Measurements from ENCODE around the gene CCNK. TPM values are rescaled to one million over a fixed set of nuclear protein-coding genes. Genes with fewer than 3 reads are reported as not detected.

The CCNK gene
- total and polyA plus RNA-seq, 10 of the 15 experiments (the other 5 are each of a cell fraction or from before 2014, with no cell fraction given): 10.8 to 88.0 (median 22.5) TPM

DNA sequence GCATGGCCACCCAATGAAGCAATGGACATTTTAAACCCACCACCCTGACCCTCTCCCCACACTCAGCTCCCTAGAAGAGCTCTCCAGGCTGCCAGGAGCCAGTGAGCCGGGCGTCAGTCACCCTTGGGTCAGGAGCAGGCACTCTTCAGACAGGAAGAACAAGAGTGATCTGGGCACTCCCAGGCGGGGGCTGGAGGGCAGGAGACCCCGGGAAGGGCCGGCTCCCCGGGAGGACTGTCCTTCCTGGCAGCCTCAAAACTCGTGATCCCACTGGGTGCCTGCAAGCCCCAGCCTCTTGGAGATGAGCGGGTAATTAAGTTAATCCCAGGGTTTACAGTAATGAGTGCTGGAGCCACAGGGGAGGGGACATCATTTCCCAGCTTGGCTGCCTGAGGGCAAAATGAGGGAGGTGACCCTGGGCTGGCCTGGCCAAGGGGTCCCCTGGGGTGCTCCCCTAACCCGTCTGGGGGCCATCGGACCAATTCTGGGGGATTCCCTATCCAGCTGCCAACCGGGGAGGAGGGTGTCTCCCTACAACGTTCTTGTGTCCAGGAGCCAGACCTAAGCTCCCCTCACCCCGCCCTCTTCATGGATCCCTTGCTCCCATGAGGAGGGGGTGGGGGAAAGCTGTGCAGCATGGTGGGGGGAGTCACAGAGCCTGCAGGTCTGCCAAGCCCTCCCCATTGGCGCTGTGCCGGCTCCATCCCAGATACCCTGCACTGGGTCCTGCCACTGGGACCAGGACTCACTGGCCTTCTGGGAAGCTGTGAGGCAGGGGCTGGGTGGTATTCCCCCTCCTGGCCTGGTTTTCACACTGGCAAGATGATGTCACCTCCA is 59.2 kb downstream of the CCNK start (continued):
- TF ChIP-seq, protein P1, sequence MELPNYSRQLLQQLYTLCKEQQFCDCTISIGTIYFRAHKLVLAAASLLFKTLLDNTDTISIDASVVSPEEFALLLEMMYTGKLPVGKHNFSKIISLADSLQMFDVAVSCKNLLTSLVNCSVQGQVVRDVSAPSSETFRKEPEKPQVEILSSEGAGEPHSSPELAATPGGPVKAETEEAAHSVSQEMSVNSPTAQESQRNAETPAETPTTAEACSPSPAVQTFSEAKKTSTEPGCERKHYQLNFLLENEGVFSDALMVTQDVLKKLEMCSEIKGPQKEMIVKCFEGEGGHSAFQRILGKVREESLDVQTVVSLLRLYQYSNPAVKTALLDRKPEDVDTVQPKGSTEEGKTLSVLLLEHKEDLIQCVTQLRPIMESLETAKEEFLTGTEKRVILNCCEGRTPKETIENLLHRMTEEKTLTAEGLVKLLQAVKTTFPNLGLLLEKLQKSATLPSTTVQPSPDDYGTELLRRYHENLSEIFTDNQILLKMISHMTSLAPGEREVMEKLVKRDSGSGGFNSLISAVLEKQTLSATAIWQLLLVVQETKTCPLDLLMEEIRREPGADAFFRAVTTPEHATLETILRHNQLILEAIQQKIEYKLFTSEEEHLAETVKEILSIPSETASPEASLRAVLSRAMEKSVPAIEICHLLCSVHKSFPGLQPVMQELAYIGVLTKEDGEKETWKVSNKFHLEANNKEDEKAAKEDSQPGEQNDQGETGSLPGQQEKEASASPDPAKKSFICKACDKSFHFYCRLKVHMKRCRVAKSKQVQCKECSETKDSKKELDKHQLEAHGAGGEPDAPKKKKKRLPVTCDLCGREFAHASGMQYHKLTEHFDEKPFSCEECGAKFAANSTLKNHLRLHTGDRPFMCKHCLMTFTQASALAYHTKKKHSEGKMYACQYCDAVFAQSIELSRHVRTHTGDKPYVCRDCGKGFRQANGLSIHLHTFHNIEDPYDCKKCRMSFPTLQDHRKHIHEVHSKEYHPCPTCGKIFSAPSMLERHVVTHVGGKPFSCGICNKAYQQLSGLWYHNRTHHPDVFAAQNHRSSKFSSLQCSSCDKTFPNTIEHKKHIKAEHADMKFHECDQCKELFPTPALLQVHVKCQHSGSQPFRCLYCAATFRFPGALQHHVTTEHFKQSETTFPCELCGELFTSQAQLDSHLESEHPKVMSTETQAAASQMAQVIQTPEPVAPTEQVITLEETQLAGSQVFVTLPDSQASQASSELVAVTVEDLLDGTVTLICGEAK (IDR thresholded peaks at IDR 0.05; ENCODE audit: borderline replicate concordance): no peak
- TF ChIP-seq ZNF217 (IDR thresholded peaks at IDR 0.05): no peak
- no peak for TF ChIP-seq POU2F2 (IDR thresholded peaks at IDR 0.05; ENCODE audit: borderline replicate concordance, low read depth, low read length)
- no peak for TF ChIP-seq SUPT20H (IDR thresholded peaks at IDR 0.05; ENCODE audit: borderline replicate concordance, control insufficient read depth, low read depth, low read length)
- TF ChIP-seq HDAC6 (IDR thresholded peaks at IDR 0.05; ENCODE audit: unreplicated experiment): no peak
- TF ChIP-seq TCF7 (IDR thresholded peaks at IDR 0.05; ENCODE audit: borderline replicate concordance): no peak
- TF ChIP-seq IRF4 (IDR thresholded peaks at IDR 0.05; ENCODE audit: low read depth, low read length): no peak

DNA sequence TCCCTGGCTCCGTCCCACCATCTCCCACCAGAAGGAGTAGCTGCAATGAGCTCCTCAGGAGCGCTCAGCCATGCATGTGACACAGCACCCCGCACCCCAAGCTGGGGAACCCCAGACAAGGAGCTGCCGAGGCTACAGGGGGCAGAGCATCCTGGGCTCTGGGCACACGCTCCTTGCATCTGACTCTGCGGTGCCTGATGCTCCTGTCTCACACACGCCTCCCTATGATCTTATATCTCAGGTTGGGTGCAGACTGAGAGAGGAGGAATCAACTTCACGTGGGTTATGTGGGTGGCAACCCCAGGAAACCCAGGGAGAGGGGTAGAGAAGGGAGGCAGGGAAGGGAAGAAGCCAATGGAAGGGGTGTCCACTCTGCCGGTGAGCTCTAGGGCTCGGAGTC is 60.0 kb downstream of the CCNK start:
- ChIA-PET SMC1A (ENCODE audit: uncharacterized antibody, unreplicated experiment) (no interaction called here), CTCF (interaction anchor here (1.2 kb wide), 1 partner anchor 87 kb away, joined by 3 read pairs; no protein-coding TSS in a partner anchor), POLR2A (interaction anchor here (1.3 kb wide), 1 partner anchor 64 kb away, joined by 3 read pairs; no protein-coding TSS in a partner anchor), RAD21 (ENCODE audit: unreplicated experiment) (interaction anchor here (1.0 kb wide), 1 partner anchor 87 kb away, joined by 3 read pairs; no protein-coding TSS in a partner anchor)
- no peaks in the 10 kb centered on the region for H3K9me3 ChIP-seq (replicated peaks; ENCODE audit: control insufficient read depth, insufficient read depth, low read length)
- H3K27ac ChIP-seq (ENCODE audit: control insufficient read depth, insufficient read depth): no peak overlapping the region
- DNase-seq (ENCODE audit: low read depth, low spot score) (no peak), FAIRE-seq (no peak), ATAC-seq (peak; percentile 49)
- 36% methylated on average over 10 of the region's 10 CpGs for WGBS (ENCODE audit: insufficient coverage, insufficient replicate concordance, low lambda C conversion rate, missing lambda C conversion rate)
- in situ Hi-C loops (cut with MboI) (no loop called here), intact Hi-C loops (cut with micrococcal nuclease; ENCODE audit: unreplicated experiment) (no loop called here)
- no peaks in the 10 kb centered on the region for H3K36me3 ChIP-seq (ENCODE audit: control insufficient read depth in 2 of 2, insufficient read depth in 2 of 2, low read length in 1 of 2)
- TF ChIP-seq IKZF1 (conservative IDR thresholded peaks at IDR 0.05): 0 out of 2 replicates have a peak, but pooled peaks have one; percentile 14
- TF ChIP-seq NBN (IDR thresholded peaks at IDR 0.05): no peak
- no peak overlapping the region for H3K9ac ChIP-seq (ENCODE audit: control insufficient read depth, insufficient read depth, low read length)
- no peak overlapping the region for H2AFZ ChIP-seq (ENCODE audit: control insufficient read depth, low read depth, low read length)
- no peak overlapping the region for H3K4me3 ChIP-seq
- H3K4me2 ChIP-seq (ENCODE audit: control insufficient read depth, insufficient read depth): no peak overlapping the region
- no peaks in the 10 kb centered on the region for H3K79me2 ChIP-seq (ENCODE audit: control insufficient read depth, insufficient read depth, low read length)
- no peaks in the 10 kb centered on the region for H4K20me1 ChIP-seq (ENCODE audit: control insufficient read depth, insufficient read depth)
- BruUV-seq (replicated peaks): no TSS peak
- no peaks in the 10 kb centered on the region for H3K4me1 ChIP-seq (ENCODE audit: control insufficient read depth, insufficient read depth, low read length)
- H3K27me3 ChIP-seq (replicated peaks in 1 of 2; ENCODE audit: control insufficient read depth in 2 of 2, insufficient read depth in 2 of 2, low read length in 1 of 2): no peaks in the 10 kb centered on the region

All from GM12878 (cell line).